ENCODE results near the gene CAMK4.

Gene CAMK4

DNA sequence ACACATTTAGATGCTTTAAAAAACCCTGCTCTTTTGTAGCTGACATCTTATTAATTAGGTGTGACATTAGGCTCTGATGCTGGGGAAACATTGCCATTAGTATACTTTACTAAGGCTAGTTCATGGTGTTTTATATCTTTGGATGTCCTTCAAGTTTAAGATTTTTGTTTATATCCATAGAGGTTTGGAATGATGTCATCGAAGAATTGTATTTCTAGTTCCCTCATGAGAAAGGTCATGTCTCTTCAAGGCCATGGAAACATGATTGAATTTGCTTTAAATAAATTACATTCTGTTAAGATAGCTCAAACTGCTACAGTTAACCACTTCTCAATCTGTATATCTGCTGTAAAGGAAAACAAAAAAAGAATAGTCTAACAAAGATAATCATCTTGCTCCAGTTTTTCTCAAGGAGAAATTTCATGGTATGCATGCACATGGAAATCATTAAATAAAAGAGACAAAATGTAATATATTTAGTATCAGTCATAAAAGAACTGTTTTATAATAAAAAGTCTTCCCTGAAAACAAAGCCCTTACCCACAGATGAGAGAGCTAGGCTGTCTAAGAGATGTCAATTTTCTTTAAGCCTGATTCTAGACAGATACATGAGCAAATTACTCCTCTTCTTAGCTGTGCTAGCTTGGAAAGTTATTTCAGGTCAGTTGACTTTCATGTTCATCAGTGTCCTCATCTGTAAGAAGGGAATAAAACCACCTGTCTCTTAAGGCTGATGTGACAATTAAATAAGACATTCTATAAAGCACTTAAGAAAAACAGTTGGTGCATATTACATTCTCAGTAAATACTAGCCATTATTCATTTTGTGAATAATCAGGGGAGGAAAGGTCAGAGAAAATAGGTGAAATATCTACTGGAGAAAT is 313.2 kb downstream of the CAMK4 start:
- H3K4me3 ChIP-seq (replicated peaks in 1 of 2; ENCODE audit: low read depth in 2 of 2, low read length in 2 of 2), result no peak overlapping the region
- DNase-seq (ENCODE audit: low read depth in 2 of 2), result no peak
- no peak for TF ChIP-seq CTCF (IDR thresholded peaks at IDR 0.05; ENCODE audit: low read depth, low read length)
